GM19455 (cell line): ENCODE results near the gene EIF3F.

Experiments used
- ATAC-seq: cut with Tn5 transposase; IDR thresholded peaks from one replicate; pipeline ENCODE4 v1.9.1; 2021; ENCODE audit not compliant: unreplicated experiment

EIF3F gene

DNA sequence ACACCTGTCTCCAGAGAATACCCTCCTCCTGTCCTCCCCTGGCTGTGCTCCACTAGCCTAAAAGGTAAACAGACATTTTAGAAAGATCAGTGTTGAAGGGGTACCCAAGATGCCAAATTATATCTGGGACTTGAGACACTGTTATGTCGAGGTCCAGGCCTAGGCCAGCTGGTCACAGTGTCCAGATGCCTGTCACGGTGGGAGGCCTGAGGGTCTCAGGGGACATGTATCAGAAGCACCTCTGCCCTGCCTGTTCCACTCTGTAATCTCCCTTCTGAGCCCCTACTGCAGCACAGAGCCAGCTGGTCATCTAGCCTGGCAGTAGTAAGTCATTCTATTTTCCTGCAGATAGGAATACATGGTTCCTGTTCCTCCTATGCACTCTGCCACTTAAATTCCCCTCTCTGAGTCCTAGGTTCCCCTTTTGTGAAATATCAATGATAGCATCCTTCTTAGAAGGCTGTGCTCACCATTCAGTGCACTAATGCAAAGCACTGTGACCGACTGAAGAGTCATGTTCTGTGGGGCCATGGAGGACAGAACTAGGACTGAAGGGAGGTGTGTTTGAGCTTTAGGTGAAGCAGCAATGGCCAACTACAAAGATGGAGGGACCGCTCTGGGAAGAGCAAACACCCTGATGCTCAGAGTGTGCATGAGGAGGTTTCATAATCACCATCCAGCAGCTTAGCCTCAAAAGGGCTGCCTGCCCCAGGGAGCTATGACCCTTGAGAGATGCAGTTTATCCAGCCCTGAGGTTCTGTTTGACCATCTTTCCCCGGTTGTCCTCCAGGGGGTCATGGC lies 49.1 kb downstream of the EIF3F start:
- no peak for ATAC-seq

DNA sequence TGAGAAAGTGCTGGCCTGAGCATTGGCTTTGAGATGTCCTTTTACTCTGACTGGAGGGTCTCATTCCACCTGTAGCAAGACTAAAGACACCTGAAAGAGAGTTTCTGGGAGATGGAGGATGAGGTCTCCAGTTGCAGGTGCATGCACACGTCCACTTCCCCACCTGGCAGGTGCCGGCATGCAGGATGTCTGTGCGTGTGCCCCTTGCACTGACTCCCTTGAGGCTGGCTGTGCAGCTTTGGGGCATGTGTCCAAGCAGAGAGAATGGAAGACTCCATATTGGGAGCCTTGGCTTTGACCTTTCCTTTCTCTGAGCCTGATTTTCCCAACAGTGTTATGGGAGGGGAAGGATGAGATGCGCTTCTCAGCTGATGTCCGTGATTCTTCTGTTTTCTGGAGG lies 49.8 kb downstream of the EIF3F start:
- no peak for ATAC-seq

DNA sequence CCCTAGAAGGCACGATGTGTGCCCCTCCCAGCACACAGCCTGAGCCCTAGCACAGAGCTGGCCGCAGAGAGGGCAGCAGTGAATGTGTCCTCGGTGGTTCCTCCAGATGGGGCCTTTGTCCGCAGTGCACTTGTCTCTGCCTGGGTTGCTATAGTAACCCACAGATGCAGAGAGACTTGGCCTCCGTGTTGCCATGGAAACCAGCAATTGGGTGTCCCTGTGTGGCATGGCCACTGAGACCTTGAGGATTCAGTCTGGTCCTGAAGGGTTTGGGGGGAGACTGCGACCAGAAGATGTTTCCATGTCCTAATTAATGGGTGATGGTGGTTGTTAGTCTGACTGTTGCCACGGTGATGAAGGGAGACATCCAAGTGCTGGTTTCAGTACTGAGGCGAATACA lies 51.3 kb downstream of the EIF3F start:
- no peak for ATAC-seq

DNA sequence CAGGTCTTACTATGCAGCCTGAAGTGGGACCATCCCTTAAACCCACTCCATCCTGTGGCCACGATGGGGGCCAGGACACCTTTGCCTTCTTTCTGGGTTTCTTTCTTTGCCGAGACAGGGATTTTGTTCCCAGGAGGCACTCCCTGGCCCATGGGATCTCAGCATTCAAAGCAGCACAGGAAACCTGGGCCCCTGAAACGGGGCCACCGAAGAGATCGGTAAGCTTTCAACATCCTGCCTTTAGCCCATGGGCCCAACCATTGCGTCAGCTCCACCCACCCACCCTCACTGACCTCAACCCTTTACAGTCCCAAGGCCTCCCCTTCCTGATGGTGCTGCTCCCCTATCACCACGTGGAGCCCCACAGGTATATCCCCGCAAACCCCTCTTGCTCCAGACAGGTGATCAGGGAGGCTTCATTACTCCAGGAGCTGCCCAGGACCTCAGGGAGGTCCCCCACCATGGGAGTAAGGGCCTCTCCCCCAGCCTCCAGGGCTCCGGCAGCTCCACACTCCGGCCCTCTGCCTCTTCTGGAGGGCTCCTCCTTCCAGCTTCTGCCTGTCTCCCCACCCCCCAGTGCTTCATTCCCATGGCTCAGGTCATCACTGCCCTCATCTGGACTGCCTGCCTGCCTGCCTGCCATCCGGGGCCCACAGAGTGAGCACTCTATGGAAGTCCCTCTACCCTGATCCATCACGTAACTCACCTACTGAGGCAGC lies 51.8 kb downstream of the EIF3F start:
- no peak for ATAC-seq

DNA sequence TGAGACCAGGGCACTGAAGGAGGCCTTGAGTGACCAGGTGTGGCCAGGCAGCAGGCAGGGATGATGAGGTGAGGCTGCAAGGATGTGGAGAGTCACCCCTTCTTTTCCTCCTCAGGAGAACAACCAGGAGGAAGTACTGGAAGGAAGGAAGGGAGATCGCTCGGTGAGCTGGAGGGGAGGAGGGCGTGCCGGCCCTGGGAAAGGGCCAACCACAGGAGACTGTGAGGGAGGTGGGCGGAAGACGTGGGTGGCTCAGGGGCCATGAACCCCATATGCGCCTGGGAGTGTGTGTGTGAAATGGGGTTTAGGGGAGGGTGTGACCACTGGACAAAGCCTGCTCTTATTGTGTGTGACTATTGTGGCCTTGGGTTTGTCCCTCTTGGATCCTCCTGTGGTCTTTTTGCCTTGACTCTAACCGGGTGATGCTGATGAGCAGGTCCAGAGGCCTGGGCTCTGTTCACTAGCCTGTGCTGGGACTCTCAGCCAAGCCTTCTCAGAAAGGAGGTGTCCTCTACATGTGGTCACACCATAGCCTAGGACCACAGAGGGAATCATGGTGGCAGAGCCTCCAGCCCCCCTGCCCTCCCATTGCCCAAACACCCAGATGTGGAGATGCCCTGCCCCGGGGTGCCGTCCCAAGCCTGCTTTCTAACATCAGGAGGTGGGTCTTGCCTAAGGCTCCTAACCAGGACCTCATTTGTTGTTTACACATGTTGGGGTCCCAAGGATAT lies 52.6 kb downstream of the EIF3F start:
- no peak for ATAC-seq

DNA sequence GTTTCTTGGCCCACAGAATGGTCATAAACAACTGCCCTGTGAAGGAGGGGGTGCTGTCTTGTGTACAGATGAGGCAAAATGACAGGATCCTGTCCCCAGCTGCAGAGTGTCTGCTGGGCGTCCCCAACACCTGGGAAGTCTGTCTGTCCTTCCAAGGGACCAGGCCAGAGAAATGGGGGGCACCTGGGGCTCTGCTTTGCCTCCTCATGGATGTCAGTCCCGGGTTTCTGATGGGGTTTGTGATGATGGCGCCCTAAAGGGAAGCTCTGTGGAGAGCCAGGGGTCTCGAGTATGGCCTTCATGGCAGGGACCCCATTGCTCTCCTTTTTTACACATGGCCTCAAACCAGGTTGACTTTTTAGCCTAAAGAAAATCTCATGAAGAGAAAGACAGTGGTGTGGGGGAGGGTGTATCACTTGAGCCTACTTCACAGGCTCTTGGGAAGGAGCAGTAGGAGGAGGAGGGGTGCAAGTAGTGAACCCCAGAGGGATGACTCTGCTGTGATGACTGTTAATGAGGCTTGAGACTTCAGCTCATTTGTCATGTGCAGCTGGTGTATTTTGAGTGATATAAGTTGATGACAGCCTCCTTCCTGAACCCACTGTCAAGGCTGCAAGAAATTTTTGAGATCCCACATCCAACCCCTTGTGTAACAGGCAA lies 53.3 kb downstream of the EIF3F start:
- ATAC-seq: no peak

DNA sequence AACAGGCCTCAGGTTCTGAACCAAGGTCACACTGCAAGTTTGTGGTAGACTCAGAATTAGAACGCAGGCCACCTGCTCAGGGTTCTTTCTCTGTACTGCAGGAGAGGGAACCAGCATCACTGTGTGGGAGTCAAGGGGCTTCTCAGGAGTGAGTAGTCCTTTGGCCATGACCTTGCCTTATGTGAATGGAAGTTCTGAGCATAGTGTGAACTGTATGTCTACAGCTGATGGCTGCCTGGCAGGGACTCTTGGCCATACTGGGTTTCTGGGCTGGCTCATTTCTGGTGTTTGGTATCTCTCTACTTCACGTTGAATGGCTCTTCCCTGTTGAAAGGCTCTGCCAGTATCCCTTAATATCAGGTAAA lies 53.8 kb downstream of the EIF3F start:
- no peak for ATAC-seq

DNA sequence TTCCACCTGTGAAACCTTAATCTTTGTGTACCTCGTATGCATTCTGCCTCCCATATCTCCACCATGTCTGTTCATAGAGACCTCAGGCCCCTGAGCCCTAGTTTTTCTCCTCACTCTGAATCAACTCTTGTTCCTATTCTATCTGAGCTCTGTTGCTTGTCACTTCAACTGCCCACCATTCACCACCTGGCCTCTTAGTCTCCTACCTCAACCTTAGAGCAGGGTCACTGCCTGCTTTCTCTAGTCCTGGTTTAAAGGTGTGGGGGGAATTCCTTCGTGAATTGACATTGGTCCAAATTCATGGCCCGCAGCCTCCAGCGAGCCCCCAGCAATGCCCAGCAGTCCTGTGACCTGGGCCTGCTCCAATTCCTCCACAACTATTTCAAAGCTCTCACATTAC lies 54.4 kb downstream of the EIF3F start:
- no peak for ATAC-seq

DNA sequence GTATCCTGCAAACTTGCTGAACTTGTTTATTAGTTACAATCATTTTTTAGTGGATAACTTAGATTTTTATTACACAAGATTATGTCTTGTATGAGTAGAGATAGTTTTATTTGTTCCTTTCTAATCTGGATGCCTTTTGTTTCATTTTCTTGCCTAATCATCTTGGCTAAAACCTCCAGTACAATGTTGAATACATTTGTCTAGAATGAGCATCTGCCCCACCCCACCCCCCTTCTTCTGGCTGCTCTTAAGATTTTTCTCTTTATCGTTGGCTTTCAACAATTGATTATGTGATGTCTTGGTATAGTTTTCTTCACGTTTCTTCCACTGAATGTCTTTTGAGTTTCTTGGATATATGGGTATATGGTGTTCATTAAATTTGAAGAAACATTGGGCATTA lies 56.6 kb downstream of the EIF3F start:
- no peak for ATAC-seq

DNA sequence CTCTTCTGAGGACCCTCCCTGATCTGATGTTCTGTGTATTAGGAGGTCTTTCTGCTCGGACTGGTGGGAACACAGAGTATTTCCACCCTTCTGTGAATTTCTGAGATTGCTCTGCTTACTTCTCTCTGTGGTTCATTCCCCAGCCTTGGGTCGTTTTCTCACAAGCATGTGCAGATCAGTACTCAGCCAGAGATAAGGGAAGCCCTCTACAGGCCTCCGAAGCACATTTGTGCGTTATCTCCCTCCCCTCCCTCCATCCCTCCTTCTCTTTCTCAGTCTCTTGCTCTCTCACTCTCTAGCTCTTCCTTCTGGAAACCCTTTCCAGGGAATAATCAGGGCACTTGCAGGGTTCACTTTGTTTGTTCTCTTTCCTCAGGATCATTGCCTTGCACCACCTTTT lies 58.7 kb downstream of the EIF3F start:
- ATAC-seq: no peak

DNA sequence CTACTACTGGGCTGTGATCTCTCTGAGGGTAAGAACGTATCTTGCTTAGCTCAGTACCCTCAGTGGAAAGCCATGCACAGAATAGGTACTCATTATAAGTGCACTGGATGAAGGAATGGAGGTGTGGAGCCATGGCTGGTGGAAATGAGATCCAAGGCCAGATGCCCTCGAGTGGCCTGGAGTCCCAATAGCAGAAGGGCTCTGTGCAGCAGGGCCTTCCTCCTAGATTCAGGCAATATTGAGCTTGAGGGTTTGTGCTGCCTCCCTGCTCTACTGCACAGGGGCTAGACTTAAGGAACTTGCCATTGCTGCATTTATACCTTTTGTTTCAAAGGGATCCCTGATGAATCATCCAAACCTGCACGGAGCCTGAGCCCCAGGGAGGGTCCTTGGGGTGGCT lies 60.2 kb downstream of the EIF3F start:
- no peak for ATAC-seq

DNA sequence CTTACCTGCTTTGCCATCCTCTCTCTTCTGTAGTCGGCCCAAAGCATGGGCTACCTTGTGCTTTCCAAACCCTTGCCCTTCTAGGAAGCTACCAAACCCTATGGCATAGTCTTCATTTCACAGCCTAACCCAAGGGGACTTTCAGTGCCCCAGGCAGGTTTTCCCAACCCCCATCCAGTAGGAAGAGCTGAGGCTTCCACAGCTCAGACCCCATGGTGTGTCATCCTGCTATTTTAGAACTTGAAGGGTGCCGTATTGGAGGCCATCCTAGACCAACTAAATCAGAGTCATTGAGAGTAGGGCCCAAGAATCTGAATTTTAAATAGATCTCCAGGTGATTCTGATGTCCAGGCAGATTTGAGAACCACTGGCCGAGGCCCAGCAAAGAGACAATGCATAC lies 61.9 kb downstream of the EIF3F start:
- ATAC-seq: no peak
